ENCODE results near the gene TPPP2.

TPPP2 gene

DNA sequence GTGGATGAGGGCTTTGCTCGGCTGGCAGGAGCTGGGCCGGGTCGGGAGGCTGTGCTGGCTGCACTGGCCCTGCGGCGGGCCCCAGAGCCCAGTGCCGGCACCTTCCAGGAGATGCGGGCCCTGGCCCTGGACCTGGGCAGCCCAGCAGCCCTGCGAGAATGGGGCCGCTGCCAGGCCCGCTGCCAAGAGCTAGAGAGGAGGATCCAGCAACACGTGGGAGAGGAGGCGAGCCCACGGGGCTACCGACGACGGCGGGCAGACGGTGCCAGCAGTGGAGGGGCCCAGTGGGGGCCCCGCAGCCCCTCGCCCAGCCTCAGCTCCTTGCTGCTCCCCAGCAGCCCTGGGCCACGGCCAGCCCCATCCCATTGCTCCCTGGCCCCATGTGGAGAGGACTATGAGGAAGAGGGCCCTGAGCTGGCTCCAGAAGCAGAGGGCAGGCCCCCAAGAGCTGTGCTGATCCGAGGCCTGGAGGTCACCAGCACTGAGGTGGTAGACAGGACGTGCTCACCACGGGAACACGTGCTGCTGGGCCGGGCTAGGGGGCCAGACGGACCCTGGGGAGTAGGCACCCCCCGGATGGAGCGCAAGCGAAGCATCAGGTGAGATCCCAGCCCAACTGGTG lies 51.6 kb downstream of the TPPP2 start:
- DNase-seq = no peak

Measured in fibroblast of skin of right biceps (primary cell).